ENCODE results near the gene DDC. TPM values are rescaled to one million over a fixed set of nuclear protein-coding genes. Genes with fewer than 3 reads are reported as not detected.
"Not testable (repeated sequence)": the region's sequence is repeated elsewhere in the genome, so short reads cannot be mapped to it uniquely, and the experiment has no call there.

The DDC gene
- total RNA-seq, 1 donor from 2014 or later = 1.4 TPM

- TF ChIP-seq, protein P1, sequence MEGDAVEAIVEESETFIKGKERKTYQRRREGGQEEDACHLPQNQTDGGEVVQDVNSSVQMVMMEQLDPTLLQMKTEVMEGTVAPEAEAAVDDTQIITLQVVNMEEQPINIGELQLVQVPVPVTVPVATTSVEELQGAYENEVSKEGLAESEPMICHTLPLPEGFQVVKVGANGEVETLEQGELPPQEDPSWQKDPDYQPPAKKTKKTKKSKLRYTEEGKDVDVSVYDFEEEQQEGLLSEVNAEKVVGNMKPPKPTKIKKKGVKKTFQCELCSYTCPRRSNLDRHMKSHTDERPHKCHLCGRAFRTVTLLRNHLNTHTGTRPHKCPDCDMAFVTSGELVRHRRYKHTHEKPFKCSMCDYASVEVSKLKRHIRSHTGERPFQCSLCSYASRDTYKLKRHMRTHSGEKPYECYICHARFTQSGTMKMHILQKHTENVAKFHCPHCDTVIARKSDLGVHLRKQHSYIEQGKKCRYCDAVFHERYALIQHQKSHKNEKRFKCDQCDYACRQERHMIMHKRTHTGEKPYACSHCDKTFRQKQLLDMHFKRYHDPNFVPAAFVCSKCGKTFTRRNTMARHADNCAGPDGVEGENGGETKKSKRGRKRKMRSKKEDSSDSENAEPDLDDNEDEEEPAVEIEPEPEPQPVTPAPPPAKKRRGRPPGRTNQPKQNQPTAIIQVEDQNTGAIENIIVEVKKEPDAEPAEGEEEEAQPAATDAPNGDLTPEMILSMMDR (conservative IDR thresholded peaks at IDR 0.05; ENCODE audit: low read depth, low read length) = no peak
- DNase-seq (ENCODE audit: low read depth) = no peak
- no peak overlapping the region for H3K4me3 ChIP-seq (ENCODE audit: low read depth, low read length)
These were observed 24.2 kb upstream of the DDC start for GRCh38 chr7:50589364-50589763.

- TF ChIP-seq, protein P1 (conservative IDR thresholded peaks at IDR 0.05; ENCODE audit: low read depth, low read length) = peak; percentile 22
- DNase-seq (ENCODE audit: low read depth) = no peak
- H3K4me3 ChIP-seq (ENCODE audit: low read depth, low read length) = no peak overlapping the region
These were observed 23.7 kb upstream of the DDC start for GRCh38 chr7:50588937-50589336.

- TF ChIP-seq, protein P1 (conservative IDR thresholded peaks at IDR 0.05; ENCODE audit: low read depth, low read length) = no peak
- H3K4me3 ChIP-seq (ENCODE audit: low read depth, low read length) = no peak overlapping the region
- no peak for DNase-seq (ENCODE audit: low read depth)
These were observed 22.5 kb upstream of the DDC start for GRCh38 chr7:50587737-50588136.

GRCh38 chr7:50584793-50585408 is 19.7 kb upstream of the DDC start:
- no peak for DNase-seq (ENCODE audit: low read depth)
- no peak overlapping the region for H3K4me3 ChIP-seq (ENCODE audit: low read depth, low read length)
- TF ChIP-seq, protein P1 (conservative IDR thresholded peaks at IDR 0.05; ENCODE audit: low read depth, low read length) = no peak

GRCh38 chr7:50584386-50584785 is 19.2 kb upstream of the DDC start:
- H3K4me3 ChIP-seq (ENCODE audit: low read depth, low read length) = no peak overlapping the region
- DNase-seq (ENCODE audit: low read depth) = no peak
- TF ChIP-seq, protein P1 (conservative IDR thresholded peaks at IDR 0.05; ENCODE audit: low read depth, low read length) = no peak

DNA sequence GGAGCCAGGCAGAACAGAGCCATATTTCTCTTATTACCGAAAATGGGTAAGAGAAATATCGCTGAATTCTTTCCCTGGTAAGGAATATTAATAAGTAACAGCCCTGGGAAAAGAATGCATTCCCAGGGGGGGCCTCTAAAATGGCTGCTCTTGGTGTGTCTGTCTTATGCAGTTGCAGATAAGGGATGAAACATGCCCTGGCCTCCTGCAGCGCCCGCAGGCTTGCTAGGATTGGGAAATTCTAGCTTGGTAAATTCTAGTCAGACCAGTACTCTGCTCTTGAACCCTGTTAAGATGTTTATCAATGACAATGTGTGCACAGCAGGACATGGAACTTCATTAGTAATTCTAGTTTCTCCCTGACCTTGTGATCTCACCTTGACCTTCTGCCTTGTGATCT is 18.1 kb upstream of the DDC start:
- H3K4me3 ChIP-seq (ENCODE audit: low read depth, low read length); DNase-seq (ENCODE audit: low read depth): not testable (repeated sequence)

DNA sequence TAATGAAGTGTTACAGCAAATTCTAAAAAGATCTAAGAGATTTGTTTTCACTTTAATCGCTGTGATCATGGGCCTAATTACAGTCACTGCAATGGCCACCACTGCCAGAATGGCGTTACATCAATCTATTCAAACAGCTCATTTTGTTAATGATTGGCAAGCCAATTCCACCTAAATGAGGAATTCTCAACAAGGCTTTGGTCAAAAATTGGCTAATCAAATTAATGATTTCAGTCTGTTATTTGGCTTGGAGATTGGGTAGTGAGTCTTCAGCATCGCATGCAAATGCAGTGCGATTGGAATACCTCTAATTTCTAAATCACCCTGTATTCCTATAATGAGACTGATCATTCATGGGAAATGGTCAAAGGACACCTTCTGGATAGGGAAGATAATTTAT is 17.1 kb upstream of the DDC start:
- not testable (repeated sequence) for H3K4me3 ChIP-seq (ENCODE audit: low read depth, low read length)
- peak; percentile 31 for DNase-seq (ENCODE audit: low read depth)

DNA sequence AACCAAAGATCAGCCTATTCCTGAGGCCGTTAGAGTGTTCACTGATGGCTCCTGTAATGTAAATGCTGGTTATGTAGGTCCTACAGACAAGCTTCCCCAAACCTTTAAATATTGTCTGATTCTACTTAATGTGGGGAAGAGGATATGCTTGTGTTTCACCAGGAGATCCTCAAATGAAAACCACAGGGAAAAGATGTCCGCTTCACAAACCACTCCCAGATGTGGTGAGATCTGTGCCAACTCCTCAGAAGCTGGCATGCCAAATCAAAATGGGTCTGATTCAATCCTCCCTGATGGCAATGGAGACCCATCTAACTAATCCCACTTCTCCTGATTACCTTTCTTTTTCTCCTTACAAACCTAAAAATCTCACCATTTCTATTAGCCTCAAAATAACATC is 15.5 kb upstream of the DDC start:
- not testable (repeated sequence) for H3K4me3 ChIP-seq (ENCODE audit: low read depth, low read length); DNase-seq (ENCODE audit: low read depth)

- no peak for DNase-seq (ENCODE audit: low read depth)
- TF ChIP-seq, protein P1 (conservative IDR thresholded peaks at IDR 0.05; ENCODE audit: low read depth, low read length) = no peak
- H3K4me3 ChIP-seq (ENCODE audit: low read depth, low read length) = no peak overlapping the region
These were observed 14.9 kb upstream of the DDC start for GRCh38 chr7:50580057-50580456.

GRCh38 chr7:50578105-50578504 is 12.9 kb upstream of the DDC start:
- DNase-seq (ENCODE audit: low read depth); H3K4me3 ChIP-seq (ENCODE audit: low read depth, low read length): not testable (repeated sequence)

All from epithelial cell of proximal tubule (primary cell).